ENCODE results near the gene ICOS.
"Not testable (repeated sequence)": the region's sequence is repeated elsewhere in the genome, so short reads cannot be mapped to it uniquely, and the experiment has no call there.

Gene ICOS

DNA sequence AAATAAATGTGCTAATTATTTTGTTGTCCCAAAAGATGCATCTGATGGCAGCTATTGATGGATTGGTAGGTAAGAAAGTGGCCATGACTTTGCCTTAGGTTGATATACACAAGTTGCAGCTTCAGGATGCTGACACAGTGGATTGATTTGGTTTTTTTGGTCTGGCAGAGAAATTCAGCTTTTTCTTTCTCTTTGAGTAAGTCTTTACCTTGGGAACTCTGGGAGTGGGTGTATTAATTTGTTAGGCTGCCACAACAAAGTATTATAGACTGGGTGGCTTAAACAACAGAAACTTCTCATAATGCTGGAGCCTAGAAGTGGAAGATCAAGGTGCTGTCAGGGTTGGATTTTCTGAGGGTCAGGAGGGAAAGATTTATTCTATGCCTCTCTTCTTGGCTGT, 19.8 kb upstream of the ICOS start:
- H3K27ac ChIP-seq, result no peak overlapping the region
- no peak for TF ChIP-seq ZFX (IDR thresholded peaks at IDR 0.05; ENCODE audit: borderline replicate concordance)
- TF ChIP-seq, protein P1, sequence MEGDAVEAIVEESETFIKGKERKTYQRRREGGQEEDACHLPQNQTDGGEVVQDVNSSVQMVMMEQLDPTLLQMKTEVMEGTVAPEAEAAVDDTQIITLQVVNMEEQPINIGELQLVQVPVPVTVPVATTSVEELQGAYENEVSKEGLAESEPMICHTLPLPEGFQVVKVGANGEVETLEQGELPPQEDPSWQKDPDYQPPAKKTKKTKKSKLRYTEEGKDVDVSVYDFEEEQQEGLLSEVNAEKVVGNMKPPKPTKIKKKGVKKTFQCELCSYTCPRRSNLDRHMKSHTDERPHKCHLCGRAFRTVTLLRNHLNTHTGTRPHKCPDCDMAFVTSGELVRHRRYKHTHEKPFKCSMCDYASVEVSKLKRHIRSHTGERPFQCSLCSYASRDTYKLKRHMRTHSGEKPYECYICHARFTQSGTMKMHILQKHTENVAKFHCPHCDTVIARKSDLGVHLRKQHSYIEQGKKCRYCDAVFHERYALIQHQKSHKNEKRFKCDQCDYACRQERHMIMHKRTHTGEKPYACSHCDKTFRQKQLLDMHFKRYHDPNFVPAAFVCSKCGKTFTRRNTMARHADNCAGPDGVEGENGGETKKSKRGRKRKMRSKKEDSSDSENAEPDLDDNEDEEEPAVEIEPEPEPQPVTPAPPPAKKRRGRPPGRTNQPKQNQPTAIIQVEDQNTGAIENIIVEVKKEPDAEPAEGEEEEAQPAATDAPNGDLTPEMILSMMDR (IDR thresholded peaks at IDR 0.05), result no peak

DNA sequence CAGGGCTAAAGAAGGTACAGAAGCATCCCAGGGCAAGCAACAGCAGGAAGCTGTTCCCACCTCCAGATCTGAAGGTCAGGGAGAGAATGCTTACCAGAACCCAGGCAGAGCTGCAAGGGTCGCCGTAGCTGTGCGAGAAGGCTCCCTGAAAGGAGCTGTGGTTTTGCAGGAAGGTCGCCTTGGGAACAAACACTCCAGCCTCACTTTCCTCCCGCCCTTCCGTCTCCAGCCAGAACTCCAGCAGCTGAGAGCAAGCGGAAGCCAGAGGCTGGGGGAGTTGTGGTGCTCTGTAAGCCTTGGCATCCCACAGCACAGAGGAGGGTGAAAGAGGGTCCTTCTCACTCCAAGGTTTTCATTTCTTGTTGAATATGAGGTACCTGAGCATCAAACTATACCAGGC, 18.3 kb upstream of the ICOS start:
- no peak overlapping the region for H3K27ac ChIP-seq
- TF ChIP-seq, protein P1 (IDR thresholded peaks at IDR 0.05), result no peak
- no peak for TF ChIP-seq ZFX (IDR thresholded peaks at IDR 0.05; ENCODE audit: borderline replicate concordance)

DNA sequence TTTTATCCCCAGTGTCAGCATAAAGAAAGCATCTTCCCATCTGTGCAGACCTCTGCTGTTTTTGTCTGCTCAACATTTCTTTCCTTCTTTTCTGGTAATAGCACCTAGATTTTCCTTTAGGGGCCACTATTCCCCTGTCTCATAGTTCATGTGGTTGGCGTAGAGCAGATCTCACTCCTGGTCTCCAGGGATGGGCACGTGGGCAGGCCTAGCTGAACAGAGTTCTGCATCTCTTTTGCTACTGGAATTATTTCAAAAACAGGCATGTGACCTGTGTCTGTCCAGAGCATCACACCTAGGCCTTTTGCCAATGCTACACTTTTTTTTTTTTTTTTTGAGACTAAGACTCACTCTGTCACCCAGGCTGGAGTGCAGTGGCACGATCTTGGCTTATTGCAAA, 17.7 kb upstream of the ICOS start:
- no peak for TF ChIP-seq ZFX (IDR thresholded peaks at IDR 0.05; ENCODE audit: borderline replicate concordance)
- TF ChIP-seq, protein P1 (IDR thresholded peaks at IDR 0.05), result no peak
- no peak overlapping the region for H3K27ac ChIP-seq

DNA sequence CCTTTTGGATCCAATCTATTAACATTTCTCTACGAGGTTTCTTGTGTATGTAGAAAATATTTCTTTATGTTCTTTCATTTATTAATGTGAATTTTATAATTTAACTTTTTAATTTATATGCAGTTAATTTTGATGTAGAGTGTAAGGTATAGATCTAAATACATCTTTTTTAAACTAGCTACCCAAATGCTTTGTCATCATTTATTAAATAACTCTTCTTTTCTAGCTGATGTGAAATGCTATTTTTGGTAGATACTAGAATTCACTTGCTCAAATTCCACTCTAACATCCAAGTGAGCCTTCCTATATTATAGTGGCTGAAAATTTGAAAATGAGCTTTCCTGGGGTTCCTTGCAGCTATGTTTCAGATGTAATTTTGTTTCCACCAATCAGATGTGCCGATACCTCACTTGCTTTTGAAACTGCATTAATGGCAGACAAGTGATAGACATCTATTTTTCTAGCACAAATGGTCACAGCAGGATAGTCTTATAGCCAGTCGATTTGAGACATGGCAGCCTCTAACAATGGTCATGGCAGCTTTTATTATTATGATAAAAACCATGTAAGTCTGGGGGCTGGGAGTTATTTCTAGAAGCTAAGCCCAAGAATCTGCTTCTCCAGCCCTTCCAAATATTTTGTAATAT, 10.9 kb upstream of the ICOS start:
- no peak overlapping the region for H3K27ac ChIP-seq
- TF ChIP-seq, protein P1 (IDR thresholded peaks at IDR 0.05), result no peak
- TF ChIP-seq ZFX (IDR thresholded peaks at IDR 0.05; ENCODE audit: borderline replicate concordance), result no peak

DNA sequence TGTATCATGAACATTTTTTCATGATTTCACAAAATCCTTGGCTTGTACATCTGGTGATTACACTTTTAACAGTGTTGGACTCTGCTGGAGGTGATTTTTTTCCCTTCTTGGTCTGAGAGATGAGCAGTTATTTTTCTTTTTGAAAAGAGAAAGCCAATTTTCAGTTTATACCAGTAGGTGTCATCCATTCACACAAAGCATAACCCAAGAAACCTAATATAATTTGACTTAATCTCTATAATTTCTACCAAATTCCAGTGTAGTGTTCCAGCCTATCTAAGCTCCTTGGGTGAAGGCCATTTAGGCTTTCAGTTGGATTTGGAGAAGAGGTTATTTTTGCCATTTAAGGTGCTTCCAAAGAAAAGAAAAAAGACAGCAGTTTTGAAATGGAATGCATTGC, 7.7 kb upstream of the ICOS start:
- H3K27ac ChIP-seq, result no peak overlapping the region
- TF ChIP-seq, protein P1 (IDR thresholded peaks at IDR 0.05), result peak; percentile 52
- TF ChIP-seq ZFX (IDR thresholded peaks at IDR 0.05; ENCODE audit: borderline replicate concordance), result no peak

DNA sequence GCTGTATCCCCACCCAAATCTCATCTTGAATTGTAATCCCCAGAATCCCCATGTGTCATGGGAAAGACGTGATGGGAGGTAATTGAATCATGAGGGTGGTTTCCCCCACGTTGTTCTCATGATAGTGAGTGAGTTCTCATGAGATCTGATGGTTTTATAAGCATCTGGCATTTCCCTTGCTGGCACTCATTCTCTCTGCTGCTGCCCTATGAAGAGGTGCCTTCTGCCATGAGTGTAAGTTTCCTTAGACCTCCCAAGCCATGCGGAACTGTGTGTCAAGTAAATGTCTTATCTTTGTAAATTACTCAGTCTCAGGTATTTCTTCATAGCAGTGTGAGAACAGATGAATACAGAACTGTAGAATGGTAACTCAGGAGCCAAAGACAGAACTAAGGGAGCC, 5.3 kb upstream of the ICOS start:
- H3K27ac ChIP-seq, result not testable (repeated sequence)

DNA sequence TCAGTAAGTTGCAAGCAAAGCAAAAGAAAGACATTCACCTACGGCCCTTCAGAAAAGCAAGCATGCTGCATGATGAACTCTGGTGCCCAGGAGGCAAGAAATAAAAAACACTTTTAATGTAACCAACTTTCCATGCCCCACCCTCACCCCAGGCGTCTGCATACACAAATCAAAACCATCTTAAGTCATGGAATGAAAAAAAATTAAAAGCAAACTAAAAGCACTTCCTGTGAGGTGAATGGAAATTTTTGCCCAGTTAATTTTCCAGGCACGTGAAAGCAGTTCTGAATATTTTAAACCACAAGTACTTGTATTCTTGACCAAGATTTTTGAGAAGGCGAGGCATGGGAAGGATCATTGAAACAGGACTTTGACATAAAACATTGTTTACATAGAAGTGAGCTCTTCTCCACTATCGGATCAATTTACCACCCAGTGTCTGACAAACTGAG, 2.5 kb upstream of the ICOS start:
- TF ChIP-seq ZFX (IDR thresholded peaks at IDR 0.05; ENCODE audit: borderline replicate concordance), result no peak
- TF ChIP-seq, protein P1 (IDR thresholded peaks at IDR 0.05), result no peak
- H3K27ac ChIP-seq, result no peak overlapping the region

All from 22Rv1 (cell line).